Ovary (tissue), 9 donors: ENCODE measurements around the gene MAD1L1. TPM values are rescaled to one million over a fixed set of nuclear protein-coding genes. Genes with fewer than 3 reads are reported as not detected.

Source experiments
- DNase-seq, 5 donors: peaks; one replicate each; pipeline ENCODE4 v3.0.0-alpha.2; 2019 to 2020
- H3K27ac ChIP-seq, 2 donors: fragments of 200-600 bp; one replicate each; pipeline versions ENCODE4 v1.5.1 to v1.8.0; 2019 to 2022
- H3K27me3 ChIP-seq: fragments of 200-600 bp; one replicate; pipeline ENCODE4 v1.8.0; 2022
- H3K36me3 ChIP-seq: fragments of 200-600 bp; sonication (generic); one replicate; pipeline ENCODE4 v1.5.1; 2019
- H3K4me1 ChIP-seq: one replicate; pipeline ENCODE4 v1.8.1; 2013; ENCODE audit warnings: mild to moderate bottlenecking, moderate library complexity; ENCODE audit not compliant: insufficient read depth
- H3K4me3 ChIP-seq: fragments of 200-600 bp; sonication (generic); one replicate; pipeline ENCODE4 v1.5.1; 2017
- H3K9me3 ChIP-seq, 2 donors: fragments of 200-600 bp in 1 of 2; sonication (generic) in 1 of 2; one replicate each; pipeline versions ENCODE4 v1.5.1 to v1.8.1; 2013 to 2019; ENCODE audit warnings: mild to moderate bottlenecking in 1 of 2, moderate library complexity in 1 of 2
- EP300 ChIP-seq: sonication (generic); formaldehyde crosslinking; IDR thresholded peaks from one replicate; pipeline ENCODE4 v1.6.1; 2017; ENCODE audit warnings: antibody characterized with exemption
- POLR2A ChIP-seq: fragments of 450-650 bp; IDR thresholded peaks from one replicate; pipeline ENCODE4 v1.6.1; 2017; ENCODE audit warnings: antibody characterized with exemption, mild to moderate bottlenecking, moderate library complexity
- WGBS, 3 donors: extraction: QIAGEN DNeasy Blood & Tissue Kit in 1 of 3; methylation state at CpG; one replicate each; pipeline versions ENCODE4 v1.1.5 to v1.1.7; 2013 to 2017; 5-methylcytosine and 5-hydroxymethylcytosine counted together
- intact Hi-C, 4 donors: fragments of 100-400 bp; cut with DNase I; formaldehyde crosslinking; loops; one replicate each; pipeline versions ENCODE4 v1.11.0 to v1.15.1; 2022 to 2023
- polyA plus RNA-seq, 2 donors: library from polyadenylated mRNA; stranded (reverse); fragments of 200-250 nt in 1 of 2; fragments of 350-450 nt in 1 of 2; fragmentation: Illumina TruSeq in 1 of 2; extraction: RNeasy Lipid Tissue Mini Kit (QIAGEN cat#74804) in 1 of 2; gene quantifications; one replicate each; pipeline ENCODE4 v1.2.3, GENCODE V29; 2013 to 2014
- total RNA-seq, 7 donors: library from RNA; depleted of rRNA in 2 of 7; stranded (reverse); fragments of >200 nt in 2 of 7; fragmentation: NEBNext Ultra II Directional in 3 of 7; extraction: Animal tissue kit (Norgen Biotek cat#: 25700) in 3 of 7; gene quantifications; one replicate each; pipeline versions ENCODE4 v1.1.0 to v1.2.4, GENCODE V29; 2016 to 2023
- TF ChIP-seq, protein P1 (sequence below), 3 donors: fragments of 450-650 bp in 2 of 3; fragments of 200-600 bp in 1 of 3; IDR thresholded peaks; one replicate each; pipeline versions ENCODE4 v1.5.1 to v1.8.0; 2016 to 2022; ENCODE audit warnings: antibody characterized with exemption in 3 of 3, mild to moderate bottlenecking in 1 of 3
- donor health status: DM: no; HTN: no; CAD: no; lungs with moderate emphysema.
- donor health status: DM: no; HTN: no; CAD: no.
- donor health status: Bipolar disorder and iron deficiency.
- donor health status: DM: yes; HTN: yes; CAD: no.
- donor health status: DM: no; HTN: no; CAD: no.
- donor health status: DM: yes; HTN: yes; CAD: no.

The MAD1L1 gene
- total and polyA plus RNA-seq, 9 donors = 5.9 to 36.6 (median 22.8) TPM

DNA sequence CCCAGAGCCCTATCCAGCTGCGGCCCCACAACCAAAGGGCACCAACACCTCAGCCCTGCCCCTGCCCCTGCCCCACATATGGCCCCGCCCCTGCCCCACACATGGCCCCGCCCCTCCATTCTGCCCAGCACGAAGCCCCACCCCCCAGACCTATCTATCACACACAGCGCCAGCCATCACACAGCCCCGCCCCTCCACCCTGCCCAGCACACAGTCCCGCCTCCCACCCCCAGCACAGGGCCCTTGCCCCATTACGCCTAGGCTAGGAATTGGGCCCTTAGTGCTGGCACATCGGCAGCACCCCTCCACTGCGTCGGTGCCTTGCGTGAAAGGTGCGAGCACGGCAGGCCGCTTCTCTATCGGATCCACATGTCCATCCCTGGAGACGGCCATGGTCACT is 126.8 kb downstream of the MAD1L1 start:
- H3K9me3 ChIP-seq = no peaks in the 10 kb centered on the region
- H3K27ac ChIP-seq = peak overlapping the region in 1 of 2 donors; percentile 52
- intact Hi-C loops = loop anchor here in 2 of 4 donors (10.0 kb wide), 1 partner anchor 99 kb away; no protein-coding TSS in a partner anchor
- H3K27me3 ChIP-seq = no peaks in the 10 kb centered on the region
- no peak for DNase-seq
- H3K4me3 ChIP-seq = no peak overlapping the region
- WGBS, 3 donors = 91 to 94% (median 92%) methylated on average over 17 of the region's 17 CpGs
- no peak for TF ChIP-seq EP300
- TF ChIP-seq POLR2A = no peak
- TF ChIP-seq, protein P1, sequence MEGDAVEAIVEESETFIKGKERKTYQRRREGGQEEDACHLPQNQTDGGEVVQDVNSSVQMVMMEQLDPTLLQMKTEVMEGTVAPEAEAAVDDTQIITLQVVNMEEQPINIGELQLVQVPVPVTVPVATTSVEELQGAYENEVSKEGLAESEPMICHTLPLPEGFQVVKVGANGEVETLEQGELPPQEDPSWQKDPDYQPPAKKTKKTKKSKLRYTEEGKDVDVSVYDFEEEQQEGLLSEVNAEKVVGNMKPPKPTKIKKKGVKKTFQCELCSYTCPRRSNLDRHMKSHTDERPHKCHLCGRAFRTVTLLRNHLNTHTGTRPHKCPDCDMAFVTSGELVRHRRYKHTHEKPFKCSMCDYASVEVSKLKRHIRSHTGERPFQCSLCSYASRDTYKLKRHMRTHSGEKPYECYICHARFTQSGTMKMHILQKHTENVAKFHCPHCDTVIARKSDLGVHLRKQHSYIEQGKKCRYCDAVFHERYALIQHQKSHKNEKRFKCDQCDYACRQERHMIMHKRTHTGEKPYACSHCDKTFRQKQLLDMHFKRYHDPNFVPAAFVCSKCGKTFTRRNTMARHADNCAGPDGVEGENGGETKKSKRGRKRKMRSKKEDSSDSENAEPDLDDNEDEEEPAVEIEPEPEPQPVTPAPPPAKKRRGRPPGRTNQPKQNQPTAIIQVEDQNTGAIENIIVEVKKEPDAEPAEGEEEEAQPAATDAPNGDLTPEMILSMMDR (IDR thresholded peaks at IDR 0.05) = no peak
- H3K36me3 ChIP-seq = no peaks in the 10 kb centered on the region
- H3K4me1 ChIP-seq = peaks cover 17% of the 10 kb centered on the region

- DNase-seq = no peak
- Histone ChIP-seq H3K4me1 (peaks cover 21% of the 10 kb centered on the region), H3K9me3 (no peaks in the 10 kb centered on the region), H3K27ac (peak overlapping the region; percentile 52 to 69), H3K4me3 (no peak overlapping the region), H3K27me3 (no peaks in the 10 kb centered on the region), H3K36me3 (no peaks in the 10 kb centered on the region)
- intact Hi-C loops = loop anchor here in 2 of 4 donors (10.0 kb wide), 1 partner anchor 100 kb away; no protein-coding TSS in a partner anchor
- 89 to 94% (median 90%) methylated on average over 10 to 13 of the region's 13 CpGs for WGBS, 3 donors
- no peak for TF ChIP-seq EP300
- TF ChIP-seq, protein P1 (IDR thresholded peaks at IDR 0.05) = no peak
These were observed 127.5 kb downstream of the MAD1L1 start for GRCh38 chr7:2105280-2105679.

- H3K4me1 ChIP-seq = peaks cover 21% of the 10 kb centered on the region
- intact Hi-C loops = loop anchor here in 3 of 4 donors (5.0 to 10.0 kb wide), 2 partner anchors 100 to 103 kb away; no protein-coding TSS in a partner anchor
- 24 to 33% (median 32%) methylated on average over 14 of the region's 14 CpGs for WGBS, 3 donors
These were observed 128.0 kb downstream of the MAD1L1 start for GRCh38 chr7:2104716-2105115.

DNA sequence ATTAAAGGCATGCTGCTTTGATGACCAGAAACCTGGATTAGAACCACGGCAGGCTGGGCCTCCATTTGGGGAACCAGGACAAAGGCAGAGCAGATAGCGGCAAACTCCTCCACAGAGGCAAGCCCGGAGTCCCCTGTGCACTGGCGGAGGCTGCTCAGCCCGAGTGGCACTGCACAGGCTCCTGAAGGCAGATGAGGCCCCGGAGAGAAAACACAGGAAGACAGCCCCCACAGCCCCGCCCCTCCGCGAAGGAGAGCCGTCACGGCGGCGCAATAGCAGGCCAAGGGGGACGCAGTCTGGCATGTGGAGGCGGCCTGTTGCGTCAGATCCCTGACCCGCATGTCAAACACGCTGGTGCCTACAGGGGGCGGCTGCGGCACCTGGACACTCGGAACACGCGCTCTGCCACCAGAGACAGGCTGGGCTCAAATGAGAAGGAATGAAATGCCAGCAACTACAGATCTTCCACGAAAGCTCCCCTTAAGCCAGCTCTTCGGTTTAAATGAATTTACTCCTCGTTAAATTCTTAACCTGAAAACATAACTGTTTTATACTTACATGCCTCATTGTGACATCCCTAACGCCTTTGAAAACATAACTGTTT is 128.5 kb downstream of the MAD1L1 start:
- Histone ChIP-seq H3K9me3 (no peaks in the 10 kb centered on the region), H3K4me3 (peak overlapping the region; percentile 10), H3K27me3 (no peaks in the 10 kb centered on the region), H3K27ac (peak overlapping the region; percentile 13 to 69), H3K4me1 (peaks cover 21% of the 10 kb centered on the region), H3K36me3 (no peaks in the 10 kb centered on the region)
- 4 to 5% (median 5%) methylated on average over 27 of the region's 27 CpGs for WGBS, 3 donors
- intact Hi-C loops = loop anchor here in 3 of 4 donors (5.0 to 10.0 kb wide), 2 partner anchors 101 to 103 kb away; no protein-coding TSS in a partner anchor
- DNase-seq = peak; percentile 93 to 96 (median 95)
- no peak for TF ChIP-seq POLR2A
- TF ChIP-seq, protein P1 (IDR thresholded peaks at IDR 0.05) = peak; percentile 76 to 80 (median 77)

More at GRCh38 chr7:2104716-2105115, 128.0 kb downstream of the MAD1L1 start:
- no peaks in the 10 kb centered on the region for H3K9me3 ChIP-seq
- TF ChIP-seq EP300 = no peak
- no peak for TF ChIP-seq POLR2A
- TF ChIP-seq, protein P1 (IDR thresholded peaks at IDR 0.05) = no peak
- no peaks in the 10 kb centered on the region for H3K36me3 ChIP-seq
- DNase-seq = peak; percentile 66 to 76 (median 76)
- no peak overlapping the region for H3K4me3 ChIP-seq
- H3K27me3 ChIP-seq = no peaks in the 10 kb centered on the region
- H3K27ac ChIP-seq = peak overlapping the region; percentile 52 to 69
